ENCODE measurements around the gene YAF2.
"Not testable (repeated sequence)": the region's sequence is repeated elsewhere in the genome, so short reads cannot be mapped to it uniquely, and the experiment has no call there.

YAF2 gene

GRCh38 chr12:42252645-42253044 lies 14.6 kb upstream of the YAF2 start:
- not testable (repeated sequence) for DNase-seq

DNA sequence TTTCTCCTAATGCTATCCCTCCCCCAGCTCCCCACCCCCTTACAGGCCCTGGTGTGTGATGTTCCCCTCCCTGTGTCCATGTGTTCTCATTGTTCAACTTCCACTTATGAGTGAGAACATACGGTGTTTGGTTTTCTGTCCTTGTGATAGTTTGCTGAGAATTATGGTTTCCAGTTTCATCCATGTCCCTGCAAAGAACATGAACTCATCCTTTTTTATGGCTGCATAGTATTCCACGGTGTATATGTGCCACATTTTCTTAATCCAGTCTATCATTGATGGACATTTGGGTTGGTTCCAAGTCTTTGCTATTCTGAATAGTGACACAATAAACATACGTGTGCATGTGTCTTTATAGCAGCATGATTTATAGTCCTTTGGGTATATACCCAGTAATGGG lies 11.0 kb upstream of the YAF2 start:
- DNase-seq = not testable (repeated sequence)

- DNase-seq = no peak
Observed at GRCh38 chr12:42240131-42240750, 2.2 kb upstream of the YAF2 start.

DNA sequence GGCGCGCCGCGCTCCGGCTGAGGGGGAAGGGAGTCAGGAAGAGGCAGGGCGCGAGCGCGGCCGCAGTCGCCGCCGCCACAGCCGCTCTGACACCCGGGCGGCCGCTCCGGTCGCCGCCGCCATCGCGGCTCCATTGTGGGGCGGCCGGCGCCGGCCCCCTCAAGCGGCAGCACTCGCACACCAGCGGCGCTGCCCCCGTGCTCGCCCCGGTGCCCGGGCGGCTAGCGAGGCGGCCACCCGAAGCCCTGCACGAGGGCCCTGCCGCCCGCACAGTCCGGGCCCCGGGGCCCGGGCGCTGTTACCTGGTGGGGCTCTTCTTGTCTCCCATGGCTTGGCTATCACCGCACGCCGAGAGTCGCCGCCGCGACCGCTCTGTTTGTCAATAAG lies 202 bp downstream of the YAF2 start:
- no peak for DNase-seq

DNA sequence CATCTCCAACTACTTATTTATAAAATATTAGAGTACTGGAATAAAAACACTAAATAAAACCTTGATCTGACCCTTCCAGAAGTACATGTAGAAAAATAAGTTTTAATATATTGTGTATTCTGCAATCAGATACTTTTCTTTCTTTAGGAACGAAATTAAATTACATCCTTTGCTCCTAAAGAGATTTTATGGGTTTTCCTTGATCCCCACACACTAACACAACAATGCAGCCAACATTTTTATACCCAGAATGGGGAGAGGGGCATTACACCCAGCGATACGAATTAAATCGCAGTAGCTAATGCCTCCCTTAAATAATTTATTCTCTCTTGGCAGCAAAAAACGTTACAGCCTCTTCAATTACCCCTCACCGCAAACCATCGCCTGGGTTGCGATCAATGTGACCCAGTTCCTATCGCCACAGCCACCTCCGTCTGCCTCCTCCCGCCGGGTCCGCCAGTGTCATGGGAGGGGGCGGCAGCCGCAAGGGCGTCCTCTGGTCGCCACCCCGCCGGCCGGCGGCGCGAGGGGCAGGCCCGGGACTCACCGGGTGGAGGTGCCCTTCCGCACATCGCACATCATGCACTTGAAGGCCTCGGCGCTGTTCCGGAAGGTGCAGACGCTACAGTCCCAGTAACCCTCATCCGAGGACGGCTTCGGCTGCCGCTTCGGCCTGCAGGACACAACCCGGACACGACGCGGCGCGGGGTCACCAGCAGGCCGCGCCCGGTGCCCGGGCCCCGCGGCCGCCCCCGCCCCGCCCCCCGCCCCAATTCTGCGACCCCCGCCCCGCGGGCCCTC lies 796 bp downstream of the YAF2 start:
- DNase-seq = peak; percentile 67 to 80

DNA sequence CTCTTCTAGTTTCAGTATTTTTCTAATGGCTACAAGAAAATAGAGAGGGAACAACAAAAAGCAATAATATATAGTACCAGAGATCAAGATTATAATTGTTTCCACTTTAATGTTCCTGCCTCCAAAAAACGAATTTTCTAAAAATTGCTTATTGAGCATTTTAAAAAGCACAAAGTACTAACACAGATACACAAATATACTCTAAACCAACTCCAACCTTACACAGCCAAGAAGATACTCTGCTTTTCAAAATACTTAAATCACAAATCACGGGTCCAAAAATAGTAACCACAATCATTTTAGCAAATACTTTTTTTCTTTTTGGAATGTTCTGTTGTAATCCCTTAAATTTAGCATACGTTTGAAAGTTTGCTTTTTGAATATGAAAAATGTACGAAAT lies 2.0 kb downstream of the YAF2 start:
- DNase-seq = no peak

DNA sequence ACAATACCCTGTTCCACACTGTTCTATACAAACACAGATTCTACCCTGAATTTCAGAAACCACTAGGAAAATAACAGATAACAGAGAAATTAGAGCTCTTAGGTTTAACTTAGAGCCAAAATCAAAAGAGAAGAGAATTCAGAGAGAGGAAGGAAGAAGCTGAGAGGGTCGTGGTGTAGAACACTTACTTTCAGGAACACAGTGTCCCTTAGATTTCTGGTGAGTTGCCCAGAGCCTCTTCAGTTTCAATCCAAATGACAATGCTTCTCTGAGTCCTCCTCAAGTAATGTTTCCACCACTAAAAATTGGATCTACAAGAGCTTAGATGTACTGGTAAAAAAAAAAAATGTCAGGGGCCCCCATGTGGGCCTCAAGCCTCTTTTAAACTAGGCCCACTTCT lies 2.6 kb downstream of the YAF2 start:
- DNase-seq = no peak

DNA sequence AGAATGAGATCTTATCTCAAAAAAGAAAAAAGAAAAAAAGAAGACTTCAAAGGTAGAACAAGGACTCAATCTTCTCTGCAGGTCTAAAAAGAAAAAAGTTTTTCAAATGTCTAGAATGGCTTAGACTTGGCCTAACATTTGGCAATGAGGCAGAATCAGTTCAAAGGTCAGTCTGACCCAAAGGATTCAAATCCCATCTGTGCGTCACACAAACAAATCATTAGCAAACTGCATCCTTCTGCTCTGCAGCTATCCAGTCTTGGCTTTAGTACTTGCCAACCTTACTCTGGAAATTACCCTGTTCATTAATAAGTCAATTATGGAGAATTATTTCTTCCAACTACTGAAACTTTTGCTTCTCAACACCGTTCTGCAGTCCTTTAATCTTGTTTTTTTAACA lies 3.1 kb downstream of the YAF2 start:
- DNase-seq = no peak

DNA sequence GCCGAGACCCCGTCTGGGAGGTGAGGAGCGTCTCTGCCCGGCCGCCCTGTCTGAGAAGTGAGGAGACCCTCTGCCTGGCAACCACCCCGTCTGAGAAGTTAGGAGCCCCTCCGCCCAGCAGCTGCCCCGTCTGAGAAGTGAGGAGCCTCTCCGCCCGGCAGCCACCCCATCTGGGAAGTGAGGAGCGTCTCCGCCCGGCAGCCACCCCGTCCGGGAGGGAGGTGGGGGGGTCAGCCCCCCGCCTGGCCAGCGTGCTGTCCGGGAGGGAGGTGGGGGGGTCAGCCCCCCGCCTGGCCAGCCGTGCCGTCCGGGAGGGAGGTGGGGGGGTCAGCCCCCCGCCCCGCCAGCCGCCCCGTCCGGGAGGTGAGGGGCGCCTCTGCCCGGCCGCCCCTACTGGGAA lies 10.5 kb downstream of the YAF2 start:
- DNase-seq = not testable (repeated sequence)

- DNase-seq = not testable (repeated sequence)
Observed at GRCh38 chr12:42224501-42224900, 13.5 kb downstream of the YAF2 start.

DNA sequence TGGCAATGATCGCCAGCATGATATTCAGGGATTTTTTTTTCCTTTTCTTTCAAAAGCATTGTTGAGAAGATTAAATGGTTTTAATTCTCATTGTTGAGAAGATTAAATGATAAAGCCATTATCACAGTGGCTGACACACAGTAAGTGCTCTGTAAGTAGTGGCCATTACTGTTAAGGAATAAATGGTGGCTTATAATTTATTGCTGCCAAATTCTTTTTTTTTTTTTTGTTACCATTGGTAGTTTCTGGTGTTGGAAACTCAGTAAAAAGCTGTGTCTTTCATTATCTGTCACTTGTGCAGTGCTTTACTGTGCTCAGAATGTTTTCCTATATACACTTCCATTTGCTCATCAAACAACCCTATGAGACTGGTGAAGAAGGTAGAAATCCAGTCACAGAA lies 15.3 kb downstream of the YAF2 start:
- no peak for DNase-seq

- no peak for DNase-seq
Observed at GRCh38 chr12:42221726-42222125, 16.3 kb downstream of the YAF2 start.

- no peak for DNase-seq
Observed at GRCh38 chr12:42217656-42218055, 20.4 kb downstream of the YAF2 start.

- no peak for DNase-seq
Observed at GRCh38 chr12:42216737-42217136, 21.3 kb downstream of the YAF2 start.

- not testable (repeated sequence) for DNase-seq
Observed at GRCh38 chr12:42215759-42216158, 22.3 kb downstream of the YAF2 start.

- DNase-seq = no peak
Observed at GRCh38 chr12:42213954-42214426, 24.1 kb downstream of the YAF2 start.

DNA sequence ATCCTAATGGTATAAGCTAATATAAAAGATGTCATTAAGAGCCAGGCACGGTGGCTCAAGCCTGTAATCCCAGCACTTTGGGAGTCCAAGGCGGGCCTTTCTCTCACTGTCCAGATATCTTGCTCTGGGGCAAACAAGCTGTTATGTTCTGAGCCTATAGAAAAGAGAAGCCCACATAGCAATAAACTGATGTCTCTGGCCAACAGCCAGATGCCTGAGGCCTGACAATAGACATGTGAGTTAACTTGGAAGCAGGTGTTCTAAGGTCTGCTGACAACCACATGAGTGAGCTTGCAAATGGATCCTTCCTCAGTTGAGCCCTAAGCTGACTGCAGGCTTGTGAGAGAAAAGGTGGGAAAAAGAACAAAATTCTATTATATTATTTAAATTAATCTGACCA lies 25.0 kb downstream of the YAF2 start:
- no peak for DNase-seq

DNA sequence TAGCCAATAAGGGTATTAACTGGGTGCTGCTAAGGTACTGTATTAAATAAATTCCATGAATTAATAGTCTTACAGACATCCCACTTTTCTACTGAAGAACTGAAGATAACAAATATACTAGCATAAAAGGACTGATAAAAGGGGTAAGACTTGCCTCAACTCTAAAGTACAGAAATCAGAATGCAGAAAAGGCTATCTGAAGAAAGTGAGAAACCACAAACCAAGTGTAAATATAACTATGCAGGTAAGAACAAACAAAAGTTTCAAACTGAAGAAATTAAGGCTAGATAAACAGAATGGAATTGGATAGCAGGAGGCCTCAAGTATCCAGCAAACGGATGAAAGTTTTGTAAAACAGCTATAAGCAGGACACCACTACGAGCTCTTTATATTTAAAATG lies 29.5 kb downstream of the YAF2 start:
- no peak for DNase-seq

DNA sequence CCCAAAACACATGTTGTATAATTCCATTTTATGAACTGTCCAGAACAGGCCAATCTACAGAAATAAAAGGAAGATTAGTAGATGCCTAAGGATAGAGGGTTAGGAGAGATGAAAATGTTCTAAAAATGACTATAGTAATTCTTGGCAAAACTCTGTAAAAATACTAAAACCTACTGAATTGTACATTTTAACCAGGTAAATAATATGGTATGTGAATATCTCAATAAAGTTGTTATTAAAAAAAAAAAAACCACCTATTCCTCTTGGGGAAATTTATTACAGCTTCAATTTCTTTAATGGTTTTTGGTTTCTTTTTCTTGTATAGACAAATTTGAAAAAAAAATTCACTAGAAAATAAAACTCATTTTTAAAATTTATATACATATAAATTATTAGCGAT lies 33.2 kb downstream of the YAF2 start:
- no peak for DNase-seq

GRCh38 chr12:42204362-42204761 lies 33.7 kb downstream of the YAF2 start:
- DNase-seq = no peak

GRCh38 chr12:42201063-42201462 lies 37.0 kb downstream of the YAF2 start:
- DNase-seq = no peak

DNA sequence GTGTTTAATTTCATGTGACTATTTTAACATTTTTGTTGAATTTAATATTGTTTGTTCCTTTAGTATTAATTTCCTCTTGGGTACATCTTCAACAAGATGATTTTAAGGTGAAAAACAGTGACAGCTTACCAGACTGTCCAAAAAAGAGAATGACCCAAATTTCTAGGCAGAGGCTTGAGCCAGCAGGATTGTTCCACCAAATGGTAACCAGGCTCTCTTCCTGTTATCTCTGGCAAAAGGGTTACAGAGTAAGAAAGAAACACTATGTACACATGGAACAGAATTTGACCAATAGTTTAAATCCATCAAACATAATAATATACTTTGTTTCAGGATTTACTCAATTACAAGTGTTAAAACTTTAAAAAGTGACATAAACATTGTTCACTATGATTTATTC lies 39.0 kb downstream of the YAF2 start:
- no peak for DNase-seq

DNA sequence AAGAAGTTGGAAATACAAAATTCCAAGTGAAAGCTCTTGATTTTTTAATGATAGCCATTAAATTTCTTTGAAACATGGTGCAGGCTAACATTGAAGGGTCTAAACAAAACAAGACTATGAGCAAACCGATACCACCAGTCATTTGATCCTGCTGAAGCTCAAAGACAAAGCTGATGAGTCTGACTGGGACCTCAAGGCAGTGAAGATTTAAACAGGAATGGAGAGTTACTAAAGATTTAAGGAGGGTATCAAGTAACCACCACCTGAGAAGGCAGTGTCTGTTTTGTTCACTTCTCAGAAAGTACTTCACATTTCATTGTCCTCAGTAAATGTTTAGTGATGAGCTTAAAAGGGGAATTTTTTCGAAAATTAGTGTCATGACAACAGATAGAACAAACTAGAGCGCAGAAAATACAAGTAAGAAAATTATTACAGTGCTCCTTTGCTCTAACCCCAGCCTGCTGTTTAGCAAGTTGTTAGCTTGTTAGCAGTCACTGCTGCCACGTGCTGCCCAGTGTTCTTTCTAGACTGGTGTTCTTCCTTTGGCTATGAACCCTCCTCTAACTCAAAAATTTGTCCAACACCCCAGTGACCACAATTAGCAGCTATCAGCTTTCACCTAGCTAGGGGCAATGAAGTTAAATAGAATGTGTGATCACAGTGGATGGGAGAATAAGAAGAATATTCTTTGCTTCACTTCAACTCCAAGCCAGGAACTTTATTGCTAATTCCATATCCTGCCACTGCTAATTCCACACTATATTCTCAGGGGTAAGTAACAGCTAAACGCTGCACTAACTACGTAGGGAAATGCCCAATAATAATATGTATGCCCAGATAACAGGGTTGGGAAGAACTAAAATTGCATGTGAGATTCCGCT lies 41.1 kb downstream of the YAF2 start:
- no peak for DNase-seq

Measured in inflammatory macrophage (primary cell).